GM12878 (cell line): ENCODE results near the gene ADGRD2.

Experiments used
- MAX ChIP-seq: IDR thresholded peaks from 2 replicates; pipeline ENCODE4 v1.6.1; 2012; ENCODE audit warnings: low read depth, low read length, improper control_type of control experiment
- MXI1 ChIP-seq: fragments of 150-350 bp; IDR thresholded peaks from 2 replicates; pipeline ENCODE4 v1.6.1; 2011; ENCODE audit warnings: low read depth, mild to moderate bottlenecking, inconsistent platforms, low read length, improper control_type of control experiment
- POLR2A ChIP-seq: IDR thresholded peaks from 2 replicates; pipeline ENCODE4 v1.6.1; 2011; ENCODE audit warnings: low read depth, mild to moderate bottlenecking, low read length
- POLR2AphosphoS5 ChIP-seq: IDR thresholded peaks from 2 replicates; pipeline ENCODE4 v1.6.1; 2011; ENCODE audit warnings: mild to moderate bottlenecking, low read length, inconsistent platforms
- SIX5 ChIP-seq: IDR thresholded peaks from 2 replicates; pipeline ENCODE4 v1.6.1; 2011; ENCODE audit warnings: mild to moderate bottlenecking, low read depth, low read length, moderate library complexity; ENCODE audit not compliant: severe bottlenecking
- SPI1 ChIP-seq: IDR thresholded peaks from 2 replicates; pipeline ENCODE4 v1.6.1; 2011; ENCODE audit warnings: low read depth, mild to moderate bottlenecking, low read length, moderate library complexity, borderline replicate concordance; ENCODE audit not compliant: insufficient read depth
- YY1 ChIP-seq: IDR thresholded peaks from 2 replicates; pipeline ENCODE4 v1.6.1; 2011; ENCODE audit warnings: low read depth, mild to moderate bottlenecking, low read length
- TF ChIP-seq, protein P1 (sequence below), 3 experiments: IDR thresholded peaks in 2 of 3; conservative IDR thresholded peaks in 1 of 3; 2 replicates each; pipeline ENCODE4 v1.5.1; 2011; ENCODE audit warnings: low read depth in 3 of 3, low read length in 3 of 3, mild to moderate bottlenecking in 3 of 3, control low read depth in 2 of 3, moderate library complexity in 2 of 3, inconsistent platforms in 1 of 3, mixed read lengths in 1 of 3; ENCODE audit not compliant: control insufficient read depth in 2 of 3, insufficient read depth in 1 of 3; ENCODE audit errors: extremely low read depth in 1 of 3

DNA sequence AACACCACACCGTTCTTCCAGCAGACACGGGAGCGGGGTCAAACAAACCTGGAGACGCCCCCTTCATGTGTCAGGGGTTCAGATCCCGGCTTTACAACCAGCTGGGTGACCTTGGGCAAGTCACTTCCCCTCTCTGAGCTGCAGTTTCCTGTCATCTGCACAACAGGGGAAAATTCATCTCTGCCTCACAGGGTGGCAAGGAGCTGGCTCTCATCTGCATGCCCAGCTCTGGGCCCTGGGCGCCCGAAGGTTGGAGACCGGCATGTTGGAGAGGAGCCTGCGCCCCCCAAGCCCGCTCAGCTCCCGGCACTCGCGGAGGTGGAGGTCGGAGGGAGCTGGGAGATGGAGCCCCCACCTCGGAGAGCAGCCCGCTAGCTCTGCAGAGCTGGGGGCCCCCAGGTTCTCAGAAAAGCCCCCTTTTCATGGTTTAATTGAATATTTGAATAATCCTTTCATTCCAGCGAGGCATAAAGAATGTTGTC is 36.6 kb downstream of the ADGRD2 start:
- TF ChIP-seq SIX5 (no peak), MAX (no peak), SPI1 (no peak), YY1 (no peak), POLR2AphosphoS5 (no peak), POLR2A (no peak), MXI1 (no peak)
- TF ChIP-seq, protein P1, sequence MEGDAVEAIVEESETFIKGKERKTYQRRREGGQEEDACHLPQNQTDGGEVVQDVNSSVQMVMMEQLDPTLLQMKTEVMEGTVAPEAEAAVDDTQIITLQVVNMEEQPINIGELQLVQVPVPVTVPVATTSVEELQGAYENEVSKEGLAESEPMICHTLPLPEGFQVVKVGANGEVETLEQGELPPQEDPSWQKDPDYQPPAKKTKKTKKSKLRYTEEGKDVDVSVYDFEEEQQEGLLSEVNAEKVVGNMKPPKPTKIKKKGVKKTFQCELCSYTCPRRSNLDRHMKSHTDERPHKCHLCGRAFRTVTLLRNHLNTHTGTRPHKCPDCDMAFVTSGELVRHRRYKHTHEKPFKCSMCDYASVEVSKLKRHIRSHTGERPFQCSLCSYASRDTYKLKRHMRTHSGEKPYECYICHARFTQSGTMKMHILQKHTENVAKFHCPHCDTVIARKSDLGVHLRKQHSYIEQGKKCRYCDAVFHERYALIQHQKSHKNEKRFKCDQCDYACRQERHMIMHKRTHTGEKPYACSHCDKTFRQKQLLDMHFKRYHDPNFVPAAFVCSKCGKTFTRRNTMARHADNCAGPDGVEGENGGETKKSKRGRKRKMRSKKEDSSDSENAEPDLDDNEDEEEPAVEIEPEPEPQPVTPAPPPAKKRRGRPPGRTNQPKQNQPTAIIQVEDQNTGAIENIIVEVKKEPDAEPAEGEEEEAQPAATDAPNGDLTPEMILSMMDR (IDR thresholded peaks at IDR 0.05 in 2 of 3, conservative IDR thresholded peaks at IDR 0.05 in 1 of 3; ENCODE audit: control insufficient read depth in 2 of 3, extremely low read depth in 1 of 3, insufficient read depth in 1 of 3, low read depth in 3 of 3, low read length in 3 of 3): no peak
